CD14-positive monocyte (primary cell): Measurements from ENCODE around the gene PPARGC1A. TPM values are rescaled to one million over a fixed set of nuclear protein-coding genes. Genes with fewer than 3 reads are reported as not detected.

Experiments
- DNase-seq, 3 donors: peaks; one replicate each; pipeline ENCODE4 v3.0.0-alpha.2; 2011 to 2022
- H2AFZ ChIP-seq: 2 replicates; pipeline ENCODE4 v1.6.0; 2012; ENCODE audit warnings: mild to moderate bottlenecking, low read depth, low read length, inconsistent platforms; ENCODE audit not compliant: insufficient read depth, poor library complexity, severe bottlenecking
- H3K27ac ChIP-seq, 2 donors: 1 replicate in 1 of 2; 2 replicates in 1 of 2; pipeline ENCODE4 v1.5.1; 2012 to 2013; ENCODE audit warnings: low read length in 2 of 2, control low read depth in 1 of 2, inconsistent platforms in 1 of 2, low read depth in 1 of 2, mild to moderate bottlenecking in 1 of 2
- H3K27me3 ChIP-seq, 2 donors: one replicate each; pipeline versions ENCODE4 v1.6.0 to v1.6.1; 2011 to 2013; ENCODE audit warnings: low read length in 2 of 2; ENCODE audit not compliant: control insufficient read depth in 2 of 2, insufficient read depth in 2 of 2
- H3K36me3 ChIP-seq, 2 donors: replicated peaks in 1 of 2; 1 replicate in 1 of 2; 2 replicates in 1 of 2; pipeline versions ENCODE4 v1.5.1 to v1.6.1; 2012 to 2013; ENCODE audit warnings: low read length in 2 of 2, control low read depth in 1 of 2, inconsistent platforms in 1 of 2, mild to moderate bottlenecking in 1 of 2; ENCODE audit not compliant: insufficient read depth in 2 of 2, control insufficient read depth in 1 of 2
- H3K4me1 ChIP-seq, 2 donors: 1 replicate in 1 of 2; 2 replicates in 1 of 2; pipeline versions ENCODE4 v1.5.1 to v1.6.1; 2012 to 2013; ENCODE audit warnings: low read length in 2 of 2, control low read depth in 1 of 2, inconsistent platforms in 1 of 2, mild to moderate bottlenecking in 1 of 2, moderate library complexity in 1 of 2; ENCODE audit not compliant: insufficient read depth in 2 of 2, control insufficient read depth in 1 of 2
- H3K4me2 ChIP-seq: replicated peaks from 2 replicates; pipeline ENCODE3; 2012; ENCODE audit warnings: low read length, moderate library complexity, mild to moderate bottlenecking; ENCODE audit not compliant: poor library complexity, severe bottlenecking; ENCODE audit errors: extremely low read depth
- H3K4me3 ChIP-seq, 3 experiments: fragments of 200-600 bp in 1 of 3; sonication (generic) in 1 of 3; replicated peaks in 1 of 3; 1 replicate in 2 of 3; 2 replicates in 1 of 3; pipeline ENCODE4 v1.5.1; 2011 to 2013; ENCODE audit warnings: low read length in 3 of 3, mild to moderate bottlenecking in 3 of 3, control low read depth in 2 of 3, low read depth in 2 of 3, inconsistent platforms in 1 of 3, moderate library complexity in 1 of 3
- H3K79me2 ChIP-seq: 2 replicates; pipeline ENCODE4 v1.6.0; 2012; ENCODE audit warnings: mild to moderate bottlenecking, control low read depth, inconsistent platforms, low read length, moderate library complexity; ENCODE audit not compliant: insufficient read depth
- H3K9ac ChIP-seq: 2 replicates; pipeline ENCODE4 v1.6.0; 2017; ENCODE audit warnings: low read length, mild to moderate bottlenecking; ENCODE audit not compliant: insufficient read depth, poor library complexity, severe bottlenecking
- H3K9me3 ChIP-seq, 2 donors: replicated peaks in 1 of 2; 1 replicate in 1 of 2; 2 replicates in 1 of 2; pipeline versions ENCODE4 v1.5.1 to v1.6.1; 2012 to 2013; ENCODE audit warnings: low read length in 2 of 2, control low read depth in 1 of 2; ENCODE audit not compliant: control insufficient read depth in 1 of 2, insufficient read depth in 1 of 2
- H4K20me1 ChIP-seq: 2 replicates; pipeline ENCODE4 v1.6.0; 2012; ENCODE audit warnings: mild to moderate bottlenecking, low read length, control low read depth, moderate library complexity; ENCODE audit not compliant: insufficient read depth
- H3K27ac Mint-ChIP-seq, 7 donors: one replicate each; pipeline ENCODE4 v1.8.0; 2020; ENCODE audit warnings: mild to moderate bottlenecking in 7 of 7, mixed read lengths in 7 of 7, moderate library complexity in 6 of 7, inconsistent platforms in 2 of 7
- H3K27me3 Mint-ChIP-seq, 3 donors: one replicate each; pipeline ENCODE4 v1.8.0; 2021 to 2022; ENCODE audit warnings: low read depth in 3 of 3, mild to moderate bottlenecking in 3 of 3, mixed read lengths in 3 of 3, moderate library complexity in 3 of 3, inconsistent platforms in 1 of 3
- H3K36me3 Mint-ChIP-seq, 2 donors: one replicate each; pipeline ENCODE4 v1.8.0; 2020; ENCODE audit warnings: mixed read lengths in 2 of 2, inconsistent platforms in 1 of 2, mild to moderate bottlenecking in 1 of 2
- H3K4me1 Mint-ChIP-seq: one replicate; pipeline ENCODE4 v1.8.0; 2020; ENCODE audit warnings: mild to moderate bottlenecking, mixed read lengths
- H3K4me3 Mint-ChIP-seq, 2 donors: one replicate each; pipeline ENCODE4 v1.8.0; 2020; ENCODE audit warnings: mild to moderate bottlenecking in 2 of 2, mixed read lengths in 2 of 2, moderate library complexity in 1 of 2
- H3K9me3 Mint-ChIP-seq, 7 donors: one replicate each; pipeline ENCODE4 v1.8.0; 2020 to 2022; ENCODE audit warnings: mixed read lengths in 7 of 7, mild to moderate bottlenecking in 6 of 7, moderate library complexity in 6 of 7, inconsistent platforms in 2 of 7
- CTCF ChIP-seq: fragments of 200-600 bp; IDR thresholded peaks from one replicate; pipeline ENCODE4 v1.8.0; 2022; ENCODE audit warnings: antibody characterized with exemption, mild to moderate bottlenecking
- WGBS: methylation state at CpG from one replicate; pipeline ENCODE4 v1.1.5; 2013; ENCODE audit warnings: missing lambda C conversion rate; ENCODE audit not compliant: insufficient coverage; 5-methylcytosine and 5-hydroxymethylcytosine counted together
- intact Hi-C, 2 donors: fragments of 100-400 bp; cut with micrococcal nuclease; formaldehyde crosslinking; loops; one replicate each; pipeline versions ENCODE4 v1.15.0 to v1.15.1; 2023
- polyA plus RNA-seq, 3 donors: library from polyadenylated mRNA; depleted of rRNA in 1 of 3; unstranded in 2 of 3; stranded (reverse) in 1 of 3; fragments of 300-500 nt in 2 of 3; fragments of >200 nt in 1 of 3; fragmentation: Illumina TruSeq in 2 of 3; gene quantifications; 1 replicate in 2 of 3; 2 replicates in 1 of 3; pipeline ENCODE4 v1.2.3, GENCODE V29; 2012 to 2021

PPARGC1A gene
- polyA plus RNA-seq, 3 donors = 0.58 to 1.1 (median 0.79) TPM

GRCh38 chr4:23860919-23861318 lies 28.9 kb downstream of the PPARGC1A start:
- 100% methylated on average over 1 of the region's 3 CpGs for WGBS

GRCh38 chr4:23857367-23857959 lies 32.4 kb downstream of the PPARGC1A start:
- Histone ChIP-seq H2AFZ (no peak overlapping the region), H4K20me1 (no peaks in the 10 kb centered on the region), H3K4me2 (no peak overlapping the region), H3K9me3 (no peaks in the 10 kb centered on the region), H3K4me1 (peaks cover 0 to 5% of the 10 kb centered on the region in 2 donors), H3K79me2 (no peaks in the 10 kb centered on the region), H3K27me3 (no peaks in the 10 kb centered on the region), H3K36me3 (no peaks in the 10 kb centered on the region), H3K27ac (no peak overlapping the region), H3K9ac (no peak overlapping the region), H3K4me3 (no peak overlapping the region)
- TF ChIP-seq CTCF = no peak
- no peak overlapping the region for H3K27ac Mint-ChIP-seq
- WGBS = 83% methylated on average over 2 of the region's 4 CpGs
- no peak for DNase-seq
- H3K36me3 Mint-ChIP-seq = no peaks in the 10 kb centered on the region
- no peaks in the 10 kb centered on the region for H3K27me3 Mint-ChIP-seq
- intact Hi-C loops = no loop called here
- peaks cover 0 to 1% (median 0%) of the 10 kb centered on the region in 7 donors for H3K9me3 Mint-ChIP-seq
- H3K4me3 Mint-ChIP-seq = no peak overlapping the region
- no peaks in the 10 kb centered on the region for H3K4me1 Mint-ChIP-seq

More at GRCh38 chr4:23860919-23861318, 28.9 kb downstream of the PPARGC1A start:
- Histone ChIP-seq H3K27ac (no peak overlapping the region), H3K27me3 (no peaks in the 10 kb centered on the region), H3K4me3 (no peak overlapping the region), H3K9me3 (no peaks in the 10 kb centered on the region), H3K36me3 (no peaks in the 10 kb centered on the region), H3K79me2 (no peaks in the 10 kb centered on the region), H2AFZ (no peak overlapping the region), H3K9ac (no peak overlapping the region), H4K20me1 (no peaks in the 10 kb centered on the region), H3K4me2 (no peak overlapping the region), H3K4me1 (peaks cover 22 to 31% of the 10 kb centered on the region in 2 donors)
- no peaks in the 10 kb centered on the region for H3K36me3 Mint-ChIP-seq
- no peak overlapping the region for H3K4me3 Mint-ChIP-seq
- intact Hi-C loops = no loop called here
- H3K9me3 Mint-ChIP-seq = no peaks in the 10 kb centered on the region
- peaks cover 4% of the 10 kb centered on the region for H3K4me1 Mint-ChIP-seq
- H3K27ac Mint-ChIP-seq = no peak overlapping the region
- H3K27me3 Mint-ChIP-seq = no peaks in the 10 kb centered on the region
- no peak for DNase-seq
- TF ChIP-seq CTCF = no peak
